ENCODE measurements around the gene MIPOL1.

Gene MIPOL1

GRCh38 chr14:37587881-37588666 lies 390.3 kb downstream of the MIPOL1 start:
- Histone ChIP-seq H3F3A (ENCODE audit: low read depth) (no peaks in the 10 kb centered on the region), H3K9me3 (ENCODE audit: insufficient read depth, low read depth, low read length) (no peaks in the 10 kb centered on the region), H3K9me2 (replicated peaks; ENCODE audit: low read depth, low read length) (no peaks in the 10 kb centered on the region), H3K4me1 (ENCODE audit: insufficient read depth, low read length, poor library complexity, severe bottlenecking) (no peaks in the 10 kb centered on the region), H3K4me3 (ENCODE audit: low read length, poor library complexity, severe bottlenecking) (no peak overlapping the region), H3K9ac (ENCODE audit: low read depth, low read length, poor library complexity, severe bottlenecking) (no peak overlapping the region), H3K36me3 (ENCODE audit: insufficient read depth, low read length) (no peaks in the 10 kb centered on the region), H3K79me2 (ENCODE audit: insufficient read depth, low read length) (no peaks in the 10 kb centered on the region), H3K27me3 (ENCODE audit: insufficient read depth, low read length, poor library complexity, severe bottlenecking) (no peaks in the 10 kb centered on the region), H2AFZ (ENCODE audit: low read length) (no peak overlapping the region), H3K4me2 (ENCODE audit: low read depth, low read length, poor library complexity, severe bottlenecking) (no peak overlapping the region), H4K20me1 (ENCODE audit: insufficient read depth, low read length, poor library complexity, severe bottlenecking) (no peaks in the 10 kb centered on the region)
- no peak for TF ChIP-seq EZH2phosphoT487 (IDR thresholded peaks at IDR 0.05; ENCODE audit: borderline replicate concordance)
- no peak for TF ChIP-seq CTCF (conservative IDR thresholded peaks at IDR 0.05; ENCODE audit: low read length)

- no peak overlapping the region for H3K4me2 ChIP-seq (ENCODE audit: low read depth, low read length, poor library complexity, severe bottlenecking)
- H3K4me3 ChIP-seq (ENCODE audit: low read length, poor library complexity, severe bottlenecking) = no peak overlapping the region
- H3K9me3 ChIP-seq (ENCODE audit: insufficient read depth, low read depth, low read length) = no peaks in the 10 kb centered on the region
Measured at GRCh38 chr14:37588667-37588955, 390.9 kb downstream of the MIPOL1 start.

GRCh38 chr14:37588956-37589714 lies 391.4 kb downstream of the MIPOL1 start:
- Histone ChIP-seq H3K4me2 (ENCODE audit: low read depth, low read length, poor library complexity, severe bottlenecking) (no peak overlapping the region), H3K9me3 (ENCODE audit: insufficient read depth, low read depth, low read length) (no peaks in the 10 kb centered on the region), H3K4me1 (ENCODE audit: insufficient read depth, low read length, poor library complexity, severe bottlenecking) (no peaks in the 10 kb centered on the region), H3K9me2 (replicated peaks; ENCODE audit: low read depth, low read length) (no peaks in the 10 kb centered on the region), H3K79me2 (ENCODE audit: insufficient read depth, low read length) (no peaks in the 10 kb centered on the region), H3F3A (ENCODE audit: low read depth) (no peaks in the 10 kb centered on the region), H3K4me3 (ENCODE audit: low read length, poor library complexity, severe bottlenecking) (no peak overlapping the region), H3K9ac (ENCODE audit: low read depth, low read length, poor library complexity, severe bottlenecking) (no peak overlapping the region), H2AFZ (ENCODE audit: low read length) (no peak overlapping the region), H3K36me3 (ENCODE audit: insufficient read depth, low read length) (no peaks in the 10 kb centered on the region), H4K20me1 (ENCODE audit: insufficient read depth, low read length, poor library complexity, severe bottlenecking) (no peaks in the 10 kb centered on the region), H3K27me3 (ENCODE audit: insufficient read depth, low read length, poor library complexity, severe bottlenecking) (no peaks in the 10 kb centered on the region)
- TF ChIP-seq EZH2phosphoT487 (IDR thresholded peaks at IDR 0.05; ENCODE audit: borderline replicate concordance) = no peak
- no peak for TF ChIP-seq CTCF (conservative IDR thresholded peaks at IDR 0.05; ENCODE audit: low read length)

More at GRCh38 chr14:37588667-37588955, 390.9 kb downstream of the MIPOL1 start:
- Histone ChIP-seq H3K9ac (ENCODE audit: low read depth, low read length, poor library complexity, severe bottlenecking) (no peak overlapping the region), H3F3A (ENCODE audit: low read depth) (no peaks in the 10 kb centered on the region), H3K36me3 (ENCODE audit: insufficient read depth, low read length) (no peaks in the 10 kb centered on the region), H3K27me3 (ENCODE audit: insufficient read depth, low read length, poor library complexity, severe bottlenecking) (no peaks in the 10 kb centered on the region), H2AFZ (ENCODE audit: low read length) (no peak overlapping the region), H3K9me2 (replicated peaks; ENCODE audit: low read depth, low read length) (no peaks in the 10 kb centered on the region), H3K4me1 (ENCODE audit: insufficient read depth, low read length, poor library complexity, severe bottlenecking) (no peaks in the 10 kb centered on the region), H4K20me1 (ENCODE audit: insufficient read depth, low read length, poor library complexity, severe bottlenecking) (no peaks in the 10 kb centered on the region), H3K79me2 (ENCODE audit: insufficient read depth, low read length) (no peaks in the 10 kb centered on the region)
- TF ChIP-seq CTCF (conservative IDR thresholded peaks at IDR 0.05; ENCODE audit: low read length) (no peak), EZH2phosphoT487 (IDR thresholded peaks at IDR 0.05; ENCODE audit: borderline replicate concordance) (no peak)
